DMS79 (cell line): Measurements from ENCODE around the gene MAPK11.

Experiments used
- DNase-seq: peaks from one replicate; lab custom pipeline; 2025; lab: John Stamatoyannopoulos, UW

MAPK11 gene

DNA sequence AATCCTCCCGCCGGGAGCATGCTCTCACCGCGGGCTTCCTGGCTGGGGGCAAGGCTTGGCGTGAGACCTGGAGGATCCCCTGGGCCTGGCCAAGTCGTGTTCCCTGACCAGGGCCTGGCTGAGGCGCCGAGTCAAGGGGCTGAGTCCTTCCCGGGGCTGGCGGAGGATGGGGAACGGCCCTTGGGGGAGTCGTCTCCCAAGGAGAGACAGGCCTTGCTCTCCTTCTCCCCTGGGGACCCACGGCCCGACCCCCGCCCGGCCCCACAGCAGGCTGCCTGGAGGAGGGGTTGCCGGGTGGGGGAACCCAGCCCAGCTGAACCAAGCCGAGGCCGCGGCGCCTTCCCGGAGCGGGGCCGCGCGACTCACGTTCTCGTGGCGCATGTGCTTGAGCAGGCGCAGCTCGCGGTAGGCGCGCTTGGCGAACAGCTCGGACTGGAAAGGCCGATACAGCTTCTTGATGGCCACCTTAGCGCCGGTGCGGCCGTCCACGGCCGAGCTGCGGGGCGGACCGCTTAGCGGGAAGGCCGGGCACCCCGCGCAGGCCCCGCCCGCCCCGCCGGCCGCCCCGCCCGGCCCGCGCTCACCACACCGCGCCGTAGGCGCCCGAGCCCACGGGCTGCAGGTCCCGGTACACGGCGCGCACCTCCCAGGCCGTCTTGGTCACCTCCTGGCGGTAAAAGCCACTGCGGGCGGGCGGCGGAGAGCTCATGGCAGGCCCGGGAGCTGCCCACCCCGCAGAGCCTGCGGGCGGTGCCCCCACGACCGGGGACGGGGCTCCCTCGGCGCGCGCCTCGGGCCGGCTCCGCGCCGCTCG, 9.2 kb downstream of the MAPK11 start:
- DNase-seq, result no peak

DNA sequence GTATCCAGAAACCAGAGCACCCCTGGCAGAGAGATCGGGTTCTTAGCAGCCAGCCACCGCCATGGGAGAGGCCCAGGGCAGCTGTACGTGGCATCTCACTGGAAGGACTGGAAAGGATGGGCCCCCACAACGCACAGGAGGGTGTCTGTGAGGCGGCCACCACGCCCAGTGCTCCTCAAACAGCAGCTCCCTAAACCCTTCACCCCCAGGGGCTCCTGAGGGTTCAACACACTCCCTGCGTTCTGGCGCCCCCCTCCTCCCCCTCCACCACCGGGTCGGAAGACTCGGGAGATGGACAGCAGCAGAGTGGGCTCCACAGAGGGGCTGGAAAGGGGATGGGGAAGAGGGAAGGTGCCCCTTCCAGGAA, 9.8 kb downstream of the MAPK11 start:
- DNase-seq, result no peak

DNA sequence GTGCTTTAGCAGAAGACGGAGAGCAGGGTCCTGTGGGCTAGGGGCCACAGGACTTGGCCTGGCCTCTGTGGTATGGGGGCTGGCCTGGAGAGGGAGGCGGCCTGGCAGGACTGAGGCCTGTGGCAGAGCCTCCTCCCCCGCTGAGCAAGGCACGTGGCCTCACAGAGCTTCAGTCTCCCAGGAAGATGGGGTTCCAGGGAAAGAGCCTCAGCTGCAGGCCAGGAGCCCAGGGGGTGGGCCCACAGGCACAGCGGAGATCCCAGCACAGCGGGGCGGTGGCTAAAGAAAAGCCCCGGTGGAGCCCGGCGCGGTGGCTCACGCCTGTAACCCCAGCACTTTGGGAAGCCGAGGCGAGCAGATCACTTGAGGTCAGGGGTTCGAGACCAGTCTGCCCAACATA, 10.9 kb downstream of the MAPK11 start:
- no peak for DNase-seq

DNA sequence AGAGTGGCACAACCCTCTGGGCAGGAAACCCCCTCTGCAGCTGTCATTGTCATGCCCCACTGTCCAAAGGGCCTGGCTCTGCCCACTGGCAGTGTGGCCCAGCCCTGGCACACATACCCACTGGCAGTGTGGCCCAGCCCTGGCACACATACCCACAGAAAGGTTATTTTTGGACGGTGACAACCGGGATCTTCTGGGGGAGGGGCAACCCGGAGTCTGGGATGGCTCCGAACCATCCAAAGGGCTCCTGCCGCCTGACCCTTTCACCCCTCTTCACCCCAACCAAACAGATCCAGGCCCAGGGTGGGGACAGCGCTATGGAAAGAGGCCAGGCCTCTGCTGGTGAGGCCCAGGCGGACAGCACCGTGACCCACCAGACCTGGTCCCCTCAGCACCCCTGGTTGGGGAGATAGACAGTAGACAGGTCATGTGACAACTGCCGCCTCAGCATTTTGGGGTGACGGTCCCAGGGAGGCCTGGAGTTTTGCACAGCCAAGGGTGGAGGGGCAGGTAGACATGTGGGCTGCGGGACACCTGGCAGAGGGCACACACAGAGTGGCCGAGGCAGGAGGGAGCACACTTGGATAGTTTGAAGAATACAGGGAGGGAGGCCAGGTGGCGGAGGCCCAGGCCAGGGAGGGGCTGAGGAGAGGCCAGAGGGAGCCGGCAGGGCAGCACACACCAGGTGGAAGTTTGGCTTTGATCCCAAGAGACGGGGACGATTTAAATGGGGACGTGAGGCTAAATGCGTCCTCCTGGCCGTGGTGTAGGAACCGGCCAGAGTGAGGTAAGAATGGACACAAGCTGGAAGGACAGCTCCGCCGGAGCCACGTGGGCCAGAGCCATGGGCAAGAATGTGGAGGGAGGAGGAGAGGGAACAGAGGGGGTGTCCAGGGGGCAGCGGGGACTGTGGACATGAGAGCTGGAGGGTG, 11.6 kb downstream of the MAPK11 start:
- DNase-seq, result no peak

DNA sequence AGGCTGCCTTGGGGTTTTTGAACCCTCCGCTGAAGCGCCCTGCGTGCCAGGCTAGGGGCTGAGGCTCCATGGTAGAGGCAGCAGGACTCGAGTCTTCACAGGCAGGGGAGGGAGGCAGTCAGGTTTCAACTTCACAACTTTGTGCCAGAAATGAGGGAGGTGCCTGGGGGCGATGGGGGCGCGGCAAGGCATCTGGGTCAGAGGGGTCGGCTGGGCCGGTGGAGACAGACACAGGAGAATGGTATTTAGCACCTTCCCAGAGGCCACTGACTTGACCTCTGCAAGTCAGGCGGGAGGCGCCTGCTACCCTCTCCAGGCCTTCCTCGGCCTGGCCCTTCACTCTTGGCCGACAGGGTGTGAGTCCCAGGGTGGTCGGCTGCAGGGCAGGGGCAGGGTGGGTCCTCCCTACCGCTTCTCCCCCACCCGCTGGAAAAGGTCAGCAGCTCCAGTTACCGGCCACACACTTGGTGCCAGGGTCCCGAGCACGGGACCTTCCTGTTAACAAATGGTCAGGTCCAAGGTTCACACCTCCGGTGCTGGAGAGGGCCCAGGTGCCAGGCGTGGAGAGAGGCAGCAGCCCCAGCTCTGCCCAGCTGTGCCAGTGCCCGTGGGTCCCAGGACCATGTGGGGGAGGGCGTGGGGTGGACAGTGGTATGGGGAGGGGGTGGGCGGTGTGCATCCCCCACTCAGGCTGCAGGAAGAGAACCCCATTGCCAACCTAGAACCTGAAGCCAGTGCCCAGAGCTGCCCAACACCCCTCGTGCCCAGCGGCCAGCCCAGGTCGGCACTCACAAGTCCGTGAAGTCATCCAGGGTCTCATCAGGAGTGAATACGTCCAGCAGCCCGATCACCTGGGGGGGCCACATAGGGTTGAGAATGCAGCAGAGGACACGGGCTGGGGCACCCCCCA, 12.5 kb downstream of the MAPK11 start:
- no peak for DNase-seq

DNA sequence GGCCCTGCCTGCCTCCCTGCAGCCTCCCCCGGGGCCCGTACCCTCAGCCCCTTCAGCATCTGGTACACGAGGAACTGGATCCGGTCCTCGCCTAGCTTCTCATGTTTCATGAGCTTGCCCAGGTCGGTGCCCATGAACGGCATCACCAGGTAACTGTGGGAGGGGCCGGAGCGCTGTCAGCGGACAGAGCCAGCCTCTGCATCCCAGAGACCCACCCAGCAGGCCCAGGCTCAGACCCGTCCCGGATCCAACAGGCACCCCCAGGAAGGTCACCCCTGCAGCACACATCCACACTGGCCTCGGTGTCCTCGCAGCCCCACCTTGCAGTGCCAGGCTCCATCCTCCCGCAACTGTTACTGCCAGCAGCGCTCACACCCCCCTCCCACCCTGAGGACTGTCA, 13.1 kb downstream of the MAPK11 start:
- no peak for DNase-seq

DNA sequence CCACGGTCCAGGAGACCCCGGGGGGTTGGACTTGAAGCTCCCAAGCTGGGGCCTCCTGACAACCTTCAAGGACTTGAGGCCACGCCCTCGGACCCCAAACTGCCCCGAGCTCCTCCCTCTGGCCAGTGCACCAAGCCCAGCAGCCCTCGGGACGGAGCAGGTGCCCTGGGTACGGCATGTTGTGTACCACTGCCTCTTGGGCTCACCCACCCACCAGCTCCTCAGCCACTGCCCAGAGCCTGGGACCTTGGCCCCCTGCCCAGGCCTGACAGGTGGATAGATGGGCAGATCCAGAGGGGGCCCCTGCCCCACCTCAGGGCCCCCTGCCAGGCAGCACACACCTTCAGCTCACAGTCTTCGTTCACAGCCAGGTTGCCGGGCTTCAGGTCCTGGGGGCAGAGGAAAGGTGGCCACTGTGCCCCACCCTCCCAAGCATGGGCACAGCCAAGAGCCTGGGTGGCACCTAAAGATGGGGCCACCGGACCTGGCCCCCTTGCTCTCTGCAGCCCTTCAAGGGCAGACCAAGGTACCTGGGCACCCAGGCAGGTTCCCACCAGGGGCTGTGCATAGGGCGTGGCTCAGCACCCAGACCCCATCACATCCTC, 13.8 kb downstream of the MAPK11 start:
- no peak for DNase-seq

DNA sequence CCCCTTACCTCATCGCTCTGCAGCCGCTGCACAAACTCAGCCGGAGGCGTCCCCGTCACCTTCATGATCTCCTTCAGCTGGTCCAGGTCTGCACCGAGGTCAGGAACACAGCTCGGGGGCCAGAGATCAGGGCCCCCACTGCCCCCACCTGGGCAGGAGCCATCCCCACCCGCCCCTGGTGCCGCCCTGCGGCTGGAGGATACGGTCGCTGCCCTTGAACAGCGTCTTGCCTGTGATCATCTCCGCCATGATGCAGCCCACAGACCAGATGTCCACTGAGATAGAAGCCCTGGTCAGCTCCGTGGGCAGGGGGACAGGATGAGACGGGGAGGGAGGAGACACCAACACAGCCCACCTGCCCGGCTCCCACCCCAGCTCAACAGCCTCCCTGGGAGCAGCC, 14.6 kb downstream of the MAPK11 start:
- DNase-seq, result no peak

DNA sequence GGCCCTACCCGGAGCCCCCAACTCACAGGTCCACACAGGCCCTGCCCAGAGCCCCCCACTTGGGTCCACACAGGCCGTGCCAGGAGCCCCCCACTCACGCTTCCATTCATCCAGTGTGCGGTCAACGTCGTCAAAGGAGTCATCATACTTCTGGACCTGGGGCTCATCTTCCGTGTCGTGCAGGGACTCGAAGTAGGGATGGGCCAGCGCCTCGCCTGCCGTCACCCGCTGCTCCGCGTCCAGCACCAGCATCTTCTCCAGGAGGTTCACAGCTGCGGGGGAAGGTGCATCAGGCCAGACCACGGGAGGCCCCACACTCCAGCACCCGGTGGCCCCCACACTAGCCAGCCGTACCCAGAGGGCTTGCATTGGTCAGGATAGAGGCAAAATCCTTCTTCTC, 15.1 kb downstream of the MAPK11 start:
- no peak for DNase-seq

DNA sequence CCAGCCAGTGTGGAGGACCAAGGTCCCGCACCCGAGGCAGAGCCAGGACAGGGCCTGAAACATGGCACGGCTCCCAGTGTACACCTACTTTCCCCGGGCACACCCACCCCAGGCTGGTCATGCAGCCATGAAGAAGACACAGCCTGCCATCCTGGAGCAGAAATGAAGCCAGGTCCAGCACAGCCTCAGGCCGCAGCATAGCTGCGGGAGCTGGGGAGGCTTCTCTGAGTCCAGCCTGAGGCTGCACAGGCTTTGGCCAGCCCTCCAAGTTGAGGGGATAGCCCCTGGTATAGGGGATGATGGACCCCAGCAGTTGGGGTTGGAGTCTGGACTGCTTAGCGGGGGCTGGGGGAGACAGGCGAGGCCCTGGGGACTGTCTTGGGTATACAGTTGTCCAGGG, 16.2 kb downstream of the MAPK11 start:
- no peak for DNase-seq

DNA sequence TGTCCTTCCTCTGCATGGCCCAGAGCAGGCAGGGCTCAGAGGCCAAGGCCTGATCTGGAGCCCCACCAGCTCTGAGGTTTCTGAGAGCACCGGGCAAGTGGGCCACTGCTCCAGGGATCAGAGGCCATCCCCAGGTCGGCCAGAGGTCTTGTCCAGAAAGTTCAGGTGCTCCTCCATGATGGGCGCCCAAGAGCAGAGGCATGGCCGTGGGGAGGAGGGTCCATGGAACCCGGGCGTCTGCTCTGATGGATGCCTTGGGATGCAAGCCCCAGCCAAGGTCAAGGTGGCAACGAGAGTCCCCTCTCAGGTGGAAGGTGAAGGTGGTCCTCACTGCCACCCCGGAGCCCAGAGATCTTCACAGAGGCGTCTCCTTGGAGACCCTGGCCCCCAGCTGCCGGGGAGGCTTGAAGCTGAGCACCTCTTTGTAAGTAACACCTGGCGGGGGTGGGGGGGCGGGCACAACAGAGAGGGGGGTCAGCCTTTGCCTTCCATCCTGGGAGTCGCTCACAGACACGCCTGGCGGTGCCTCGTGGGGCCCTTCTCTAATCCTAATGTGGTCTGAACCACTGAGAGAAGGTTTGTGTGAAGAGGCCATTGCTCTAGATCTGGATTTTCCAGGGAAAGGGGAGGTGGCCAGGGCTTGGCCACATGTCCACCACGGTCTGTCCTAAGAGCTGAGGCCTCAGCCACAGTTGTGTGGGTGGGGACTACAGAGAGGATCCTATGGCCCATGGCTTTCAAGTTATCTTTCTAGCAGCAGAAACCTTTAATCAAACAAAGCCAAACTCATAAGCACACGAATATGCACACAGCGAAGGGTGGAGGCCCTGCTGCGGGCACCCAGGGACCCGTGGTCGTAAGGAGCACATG, 16.9 kb downstream of the MAPK11 start:
- DNase-seq, result no peak

DNA sequence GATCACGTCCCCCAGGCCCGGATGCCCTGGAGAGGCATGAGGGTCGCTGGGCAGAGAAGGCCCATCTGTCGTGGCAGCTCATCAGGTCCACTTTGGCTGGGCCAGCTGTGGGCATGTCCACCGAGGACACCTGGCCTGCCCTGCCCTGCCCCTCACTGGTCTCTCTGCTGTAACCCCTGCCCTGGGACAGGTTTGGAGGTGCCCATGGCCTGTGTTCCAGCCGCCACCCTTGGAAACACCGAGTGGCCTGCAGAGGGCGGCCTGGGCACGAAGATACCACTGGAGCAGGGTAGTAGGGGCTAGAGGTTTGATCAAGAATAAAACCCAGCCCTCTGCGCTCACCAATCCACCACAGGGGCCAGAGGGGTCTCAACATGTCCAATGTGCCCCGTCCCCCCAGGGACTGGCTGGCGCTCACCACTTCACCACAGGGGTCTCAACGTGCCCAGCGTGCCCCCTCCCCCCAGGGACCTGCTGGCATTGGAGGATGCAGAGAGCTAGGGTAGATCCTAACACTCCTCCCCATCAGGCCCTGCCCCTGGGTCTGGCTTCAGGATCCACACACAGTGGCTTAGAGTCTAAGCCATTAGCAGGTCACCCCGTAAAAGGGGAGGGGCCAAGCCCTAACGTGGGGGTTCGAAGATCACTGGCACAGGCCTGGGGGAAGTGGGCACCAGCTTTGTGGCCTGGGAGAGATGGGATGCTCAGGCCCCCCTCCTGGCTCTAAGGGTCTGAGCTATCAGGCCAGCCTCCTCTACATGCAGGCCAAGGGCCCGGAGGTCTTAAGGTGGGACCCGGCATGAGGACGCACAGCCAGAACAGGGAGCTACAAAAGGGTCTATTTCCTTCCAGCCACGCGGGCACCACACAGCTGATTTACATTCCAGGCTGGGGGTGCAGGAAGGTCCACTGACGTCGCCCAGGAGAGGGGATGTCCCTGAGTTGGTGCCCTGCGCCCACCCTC, 17.8 kb downstream of the MAPK11 start:
- no peak for DNase-seq

DNA sequence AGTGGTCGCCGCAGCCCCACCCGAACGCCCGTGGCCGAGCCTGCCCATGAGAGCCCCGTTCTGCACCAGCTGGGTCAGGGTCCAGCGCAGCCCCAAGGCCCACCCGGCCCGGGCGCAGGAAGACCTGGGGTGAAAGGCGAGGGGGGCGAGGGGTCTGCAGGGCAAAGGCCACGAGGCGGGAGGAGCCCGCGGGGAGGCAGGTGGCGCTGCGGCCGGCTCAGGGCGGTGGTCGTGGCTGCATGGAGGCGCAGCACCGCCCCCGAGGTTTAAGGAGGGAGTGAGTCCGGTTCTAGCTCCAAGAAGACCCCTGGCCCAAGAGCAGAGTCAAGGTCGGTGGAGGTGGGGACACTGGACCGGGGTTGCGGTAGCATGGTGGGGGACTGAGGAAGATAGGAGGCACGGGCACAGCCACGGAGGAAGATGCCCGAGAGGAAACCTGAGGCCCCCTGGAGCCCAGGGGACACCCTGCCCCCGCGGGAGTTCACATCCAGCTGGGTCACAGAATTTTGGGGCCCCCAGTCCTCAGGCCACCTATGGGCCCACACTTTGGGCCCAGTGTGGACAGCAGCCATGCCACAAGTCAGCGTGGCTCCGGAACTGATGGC, 18.6 kb downstream of the MAPK11 start:
- DNase-seq, result no peak

DNA sequence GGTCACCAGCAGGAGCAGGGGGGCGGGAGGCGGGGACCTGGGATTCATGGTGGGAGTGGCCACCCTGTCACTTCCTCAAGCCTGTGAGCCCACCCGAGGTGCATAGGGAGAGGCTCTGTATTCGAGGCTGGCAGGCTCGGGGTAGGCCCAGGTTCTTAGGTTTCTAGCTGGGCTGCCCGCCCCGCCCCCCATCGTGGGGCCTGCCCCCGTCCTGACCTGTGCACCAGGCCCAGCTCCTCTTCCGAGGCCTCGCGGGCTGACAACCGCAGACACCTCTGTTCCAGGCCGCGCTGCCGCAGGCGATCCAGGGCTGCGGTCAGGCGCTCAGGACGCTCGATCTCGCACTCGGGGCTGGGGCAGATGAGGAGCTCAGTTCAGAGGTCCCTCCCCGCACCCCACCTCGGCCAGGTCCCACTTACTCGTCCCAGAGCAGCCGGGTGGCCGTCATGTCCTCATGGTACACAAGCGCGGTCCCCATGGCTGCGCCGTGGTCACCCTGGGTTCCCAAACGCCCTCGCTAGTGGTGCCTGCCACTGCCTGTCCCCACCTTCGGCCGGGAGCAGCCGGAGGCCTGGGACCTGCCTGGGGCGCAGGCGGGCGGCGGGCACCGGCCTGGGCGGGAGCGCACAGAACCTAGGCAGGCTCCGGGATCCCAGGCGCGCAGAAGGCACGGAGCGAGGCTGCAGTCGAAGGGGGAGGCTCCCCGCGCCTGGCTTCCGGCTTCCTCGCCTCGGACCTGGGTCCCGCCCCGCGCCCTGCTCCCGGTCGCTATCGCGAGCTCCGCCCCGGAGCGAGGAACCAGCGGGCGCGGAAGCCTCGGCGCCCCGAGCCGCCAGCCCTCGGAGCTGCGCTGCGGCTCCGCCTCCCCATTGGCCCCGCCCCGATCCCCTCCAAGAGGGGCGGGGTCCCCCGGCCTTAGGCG, 19.4 kb downstream of the MAPK11 start, which contains the start of gene HDAC10:
Gene HDAC10, minus strand, starts transcription at position 711 of the 922 bp plus-strand sequence. Its CDS starts 233 bp downstream, at position 478.
- DNase-seq, result no peak

DNA sequence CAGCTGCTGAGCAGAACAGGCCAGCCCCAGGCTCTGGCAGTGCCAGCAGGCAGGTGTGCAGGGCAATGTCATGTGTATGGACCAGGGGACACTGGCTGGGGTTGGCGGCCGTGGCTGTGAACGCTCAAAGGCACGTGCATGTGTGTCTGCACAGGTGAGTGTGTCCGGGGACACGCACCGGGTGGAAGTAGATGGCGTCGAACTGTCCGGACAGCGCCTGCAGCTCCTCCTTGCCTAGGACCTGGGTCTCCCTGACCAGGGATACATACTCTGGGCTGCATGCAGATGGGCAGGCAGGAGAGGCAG, 20.0 kb downstream of the MAPK11 start:
- DNase-seq, result no peak

DNA sequence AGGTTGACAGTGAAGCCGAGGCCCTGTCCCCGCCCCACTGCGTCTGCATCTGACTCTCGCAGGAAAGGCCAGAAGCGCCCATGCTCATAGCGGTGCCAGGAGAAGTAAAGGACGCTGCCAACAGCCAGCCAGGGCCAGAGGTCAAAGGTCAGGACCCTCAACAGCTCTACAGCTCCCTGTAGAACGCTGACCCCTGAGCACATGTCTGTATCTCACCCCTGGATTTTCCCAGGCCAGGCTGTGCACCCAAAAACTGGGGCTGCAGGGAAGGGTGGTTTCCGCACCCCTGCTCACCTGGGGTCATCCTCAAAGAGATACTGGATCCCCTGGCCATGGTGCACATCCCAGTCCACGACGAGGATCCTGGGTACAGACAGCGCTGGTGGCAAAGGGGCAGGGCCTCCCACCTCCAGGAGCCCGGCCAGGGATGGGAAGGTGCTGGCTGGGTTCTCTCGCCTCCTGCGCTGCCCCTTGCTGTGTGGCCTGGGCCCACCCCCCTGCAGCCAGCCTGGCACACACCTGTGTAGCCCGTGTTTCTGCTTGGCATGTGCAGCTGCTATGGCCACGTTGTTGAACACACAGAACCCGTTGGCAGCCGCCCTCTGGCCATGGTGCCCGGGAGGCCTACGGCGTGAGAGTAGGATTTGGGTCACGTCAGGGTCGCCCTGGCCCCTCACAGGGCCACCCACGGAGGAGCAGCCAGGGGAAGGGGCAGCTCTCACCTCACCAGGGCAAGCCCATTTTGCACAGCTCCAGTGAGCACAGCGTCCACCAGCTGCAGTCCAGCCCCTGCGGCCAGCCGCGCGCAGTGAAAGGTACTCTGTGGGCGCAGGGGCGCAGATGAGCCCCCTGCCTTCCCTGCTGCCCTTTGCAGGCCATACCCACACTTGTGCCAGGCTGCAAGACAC, 20.6 kb downstream of the MAPK11 start:
- DNase-seq, result no peak
